ENCODE measurements around the gene NAV2.

The NAV2 gene

DNA sequence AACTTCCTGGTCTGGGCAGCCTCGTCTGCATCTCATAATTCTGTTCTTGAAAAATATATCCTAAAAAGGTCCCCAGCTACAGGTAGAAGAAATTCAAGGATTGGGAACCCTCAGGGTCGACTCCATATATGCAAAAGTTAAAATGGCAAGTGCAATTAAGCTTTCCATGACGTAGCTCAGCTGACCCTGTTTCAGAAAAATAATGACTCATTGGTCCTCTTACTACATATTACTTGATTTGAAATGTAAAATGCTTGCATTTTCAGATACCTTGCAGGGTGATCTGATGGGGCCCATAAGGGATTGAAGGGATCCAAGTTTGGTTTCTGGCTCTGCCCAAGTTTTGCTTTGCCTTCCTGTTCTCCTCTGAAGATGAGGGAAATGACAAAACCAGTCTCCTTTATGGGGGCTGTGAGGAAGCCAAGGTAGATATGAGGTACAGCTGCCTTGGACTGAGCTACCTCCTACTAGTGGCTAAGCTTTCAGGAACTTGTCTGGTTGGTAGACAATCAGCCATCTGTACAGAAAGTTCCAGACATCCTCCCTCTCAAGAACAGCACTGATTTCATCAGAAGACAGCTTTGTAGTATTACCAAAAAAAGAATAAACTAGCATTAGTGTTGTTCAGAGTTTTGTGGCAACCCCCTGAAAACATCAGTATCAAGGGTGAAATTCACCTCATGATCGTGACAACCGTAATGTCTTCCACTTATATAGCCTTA lies 270.3 kb downstream of the NAV2 start:
- no peaks in the 10 kb centered on the region for H3K27me3 ChIP-seq (ENCODE audit: control insufficient read depth, insufficient read depth, low read length)
- DNase-seq (ENCODE audit: low read depth, low spot score), result no peak
- H3K36me3 ChIP-seq (ENCODE audit: control insufficient read depth, insufficient read depth, low read length), result no peaks in the 10 kb centered on the region
- no CpG with 5 or more reads among the region's 5 CpGs for WGBS (ENCODE audit: insufficient coverage, insufficient read length)
- no peaks in the 10 kb centered on the region for H3K9me3 ChIP-seq (ENCODE audit: control insufficient read depth, insufficient read depth, low read length)
- H3K4me3 ChIP-seq (ENCODE audit: low read length), result no peak overlapping the region
- H3K4me1 ChIP-seq (ENCODE audit: control insufficient read depth, insufficient read depth, low read length), result no peaks in the 10 kb centered on the region
- H3K27ac ChIP-seq (ENCODE audit: low read length), result no peak overlapping the region

DNA sequence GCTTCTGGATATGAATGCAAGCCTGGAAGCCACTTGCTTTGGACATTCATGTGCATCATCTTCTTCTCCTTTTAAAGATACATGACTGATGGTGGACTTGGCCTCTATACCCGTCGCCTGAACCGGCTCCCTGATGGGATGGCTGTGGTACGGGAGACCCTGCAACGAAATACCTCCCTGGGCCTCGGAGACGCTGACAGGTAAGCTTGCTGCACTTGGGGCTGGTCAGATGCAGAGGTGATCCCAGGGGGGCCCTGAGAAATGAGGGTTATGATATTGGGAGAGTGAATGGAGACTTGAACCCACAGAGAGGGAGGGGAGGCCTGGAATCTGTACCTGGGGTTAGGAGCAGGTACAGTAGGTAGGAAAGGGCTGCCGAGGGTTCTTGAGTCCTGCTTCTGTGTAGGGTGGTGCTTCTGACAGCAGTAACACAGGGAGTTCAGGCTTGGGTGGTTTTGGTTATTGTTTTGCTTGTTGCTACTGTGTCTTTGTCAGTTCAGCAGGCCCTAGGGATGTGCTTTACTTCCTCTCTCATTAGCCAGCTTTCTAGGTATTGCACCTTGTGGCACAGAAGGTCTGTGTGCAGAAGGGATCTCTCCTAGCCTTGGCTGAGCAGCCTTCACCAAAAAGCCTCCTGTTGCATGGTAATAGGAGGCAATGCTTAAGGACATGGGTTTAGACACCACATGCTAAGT lies 271.6 kb downstream of the NAV2 start:
- H3K36me3 ChIP-seq (ENCODE audit: control insufficient read depth, insufficient read depth, low read length), result no peaks in the 10 kb centered on the region
- H3K4me1 ChIP-seq (ENCODE audit: control insufficient read depth, insufficient read depth, low read length), result no peaks in the 10 kb centered on the region
- no peak overlapping the region for H3K27ac ChIP-seq (ENCODE audit: low read length)
- no peaks in the 10 kb centered on the region for H3K9me3 ChIP-seq (ENCODE audit: control insufficient read depth, insufficient read depth, low read length)
- DNase-seq (ENCODE audit: low read depth, low spot score), result no peak
- WGBS (ENCODE audit: insufficient coverage, insufficient read length), result no CpG with 5 or more reads among the region's 8 CpGs
- H3K27me3 ChIP-seq (ENCODE audit: control insufficient read depth, insufficient read depth, low read length), result no peaks in the 10 kb centered on the region
- H3K4me3 ChIP-seq (ENCODE audit: low read length), result no peak overlapping the region

DNA sequence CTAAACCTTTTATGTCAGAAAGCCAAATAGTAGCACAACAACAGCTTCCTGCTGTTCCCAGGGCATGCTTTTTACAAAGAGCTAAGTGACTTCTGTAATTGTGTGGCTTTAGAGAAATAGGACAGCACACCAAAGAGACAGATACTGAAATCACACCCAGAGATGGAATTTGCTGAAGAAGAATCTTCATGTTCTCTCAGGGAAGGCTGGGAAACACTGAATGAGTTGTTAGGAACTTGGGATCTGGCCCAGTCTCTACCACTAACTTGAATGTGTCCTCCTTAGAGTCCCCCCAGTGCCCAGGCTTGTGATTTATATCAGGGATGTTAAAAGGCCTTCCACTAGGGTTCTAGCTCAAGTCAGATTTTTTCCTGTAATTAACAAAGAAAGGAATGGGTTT lies 272.5 kb downstream of the NAV2 start:
- Histone ChIP-seq H3K27ac (ENCODE audit: low read length) (no peak overlapping the region), H3K9me3 (ENCODE audit: control insufficient read depth, insufficient read depth, low read length) (no peaks in the 10 kb centered on the region), H3K4me3 (ENCODE audit: low read length) (no peak overlapping the region), H3K27me3 (ENCODE audit: control insufficient read depth, insufficient read depth, low read length) (no peaks in the 10 kb centered on the region), H3K4me1 (ENCODE audit: control insufficient read depth, insufficient read depth, low read length) (no peaks in the 10 kb centered on the region), H3K36me3 (ENCODE audit: control insufficient read depth, insufficient read depth, low read length) (no peaks in the 10 kb centered on the region)
- DNase-seq (ENCODE audit: low read depth, low spot score), result no peak

DNA sequence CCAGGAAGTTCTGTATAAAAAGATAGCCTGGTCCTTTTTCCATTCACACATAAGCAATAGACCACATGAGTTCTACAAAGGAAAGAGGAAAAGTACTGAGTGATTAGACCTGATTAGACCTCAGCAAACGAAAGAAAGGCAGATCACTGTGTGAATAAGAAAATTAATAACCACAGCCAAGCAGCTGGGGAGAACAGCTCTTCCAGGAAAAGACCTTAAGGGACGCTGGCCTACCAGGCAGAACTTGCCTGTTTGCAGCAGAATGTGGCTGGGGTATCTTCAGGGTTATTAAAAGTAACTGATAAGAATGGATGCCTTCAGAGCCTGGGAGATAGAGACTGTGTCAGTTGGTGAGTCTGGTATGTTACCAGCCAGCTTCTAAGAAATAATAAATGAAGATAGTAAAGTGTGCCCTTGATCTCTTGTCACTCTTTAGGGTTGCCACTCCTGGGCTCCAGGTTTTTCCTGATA lies 274.7 kb downstream of the NAV2 start:
- no peak for DNase-seq (ENCODE audit: low read depth, low spot score)
- no peak overlapping the region for H3K27ac ChIP-seq (ENCODE audit: low read length)
- H3K27me3 ChIP-seq (ENCODE audit: control insufficient read depth, insufficient read depth, low read length), result no peaks in the 10 kb centered on the region
- H3K4me3 ChIP-seq (ENCODE audit: low read length), result no peak overlapping the region
- H3K9me3 ChIP-seq (ENCODE audit: control insufficient read depth, insufficient read depth, low read length), result no peaks in the 10 kb centered on the region
- no CpG with 5 or more reads among the region's 2 CpGs for WGBS (ENCODE audit: insufficient coverage, insufficient read length)
- no peaks in the 10 kb centered on the region for H3K4me1 ChIP-seq (ENCODE audit: control insufficient read depth, insufficient read depth, low read length)
- H3K36me3 ChIP-seq (ENCODE audit: control insufficient read depth, insufficient read depth, low read length), result no peaks in the 10 kb centered on the region

GRCh38 chr11:19988598-19988997 lies 276.0 kb downstream of the NAV2 start:
- H3K36me3 ChIP-seq (ENCODE audit: control insufficient read depth, insufficient read depth, low read length), result no peaks in the 10 kb centered on the region
- no CpG with 5 or more reads among the region's 2 CpGs for WGBS (ENCODE audit: insufficient coverage, insufficient read length)
- peak; percentile 33 for DNase-seq (ENCODE audit: low read depth, low spot score)
- H3K9me3 ChIP-seq (ENCODE audit: control insufficient read depth, insufficient read depth, low read length), result no peaks in the 10 kb centered on the region
- H3K27ac ChIP-seq (ENCODE audit: low read length), result no peak overlapping the region
- no peaks in the 10 kb centered on the region for H3K4me1 ChIP-seq (ENCODE audit: control insufficient read depth, insufficient read depth, low read length)
- H3K4me3 ChIP-seq (ENCODE audit: low read length), result no peak overlapping the region
- no peaks in the 10 kb centered on the region for H3K27me3 ChIP-seq (ENCODE audit: control insufficient read depth, insufficient read depth, low read length)

- Histone ChIP-seq H3K36me3 (ENCODE audit: control insufficient read depth, insufficient read depth, low read length) (no peaks in the 10 kb centered on the region), H3K9me3 (ENCODE audit: control insufficient read depth, insufficient read depth, low read length) (no peaks in the 10 kb centered on the region), H3K27ac (ENCODE audit: low read length) (no peak overlapping the region), H3K4me3 (ENCODE audit: low read length) (no peak overlapping the region), H3K27me3 (ENCODE audit: control insufficient read depth, insufficient read depth, low read length) (no peaks in the 10 kb centered on the region), H3K4me1 (ENCODE audit: control insufficient read depth, insufficient read depth, low read length) (no peaks in the 10 kb centered on the region)
- WGBS (ENCODE audit: insufficient coverage, insufficient read length), result no CpG with 5 or more reads among the region's 2 CpGs
- no peak for DNase-seq (ENCODE audit: low read depth, low spot score)
Measured at GRCh38 chr11:19989191-19989590, 276.6 kb downstream of the NAV2 start.

DNA sequence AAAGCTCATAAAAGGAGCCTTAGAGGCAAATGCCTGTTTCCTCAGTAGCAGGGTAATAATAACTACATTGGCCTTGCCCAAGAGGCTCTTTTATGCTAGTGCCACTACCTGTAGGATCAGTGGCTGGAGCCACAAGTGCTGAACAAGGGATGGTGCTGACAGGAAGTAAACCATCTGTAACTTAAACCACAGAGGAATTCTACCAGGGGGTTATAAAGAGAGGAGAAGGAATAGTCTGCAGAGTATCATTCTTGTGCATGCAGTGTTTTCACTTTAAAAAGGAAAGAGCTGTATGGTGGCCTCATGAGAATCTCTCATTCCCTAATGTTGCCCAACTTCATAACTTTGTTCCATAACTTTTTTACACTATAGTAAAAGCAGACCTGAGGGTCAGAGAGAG lies 279.5 kb downstream of the NAV2 start:
- Histone ChIP-seq H3K36me3 (ENCODE audit: control insufficient read depth, insufficient read depth, low read length) (no peaks in the 10 kb centered on the region; the same call in 1 of the 2 replicates), H3K4me3 (ENCODE audit: low read length) (no peak overlapping the region), H3K27me3 (ENCODE audit: control insufficient read depth, insufficient read depth, low read length) (peaks cover 2% of the 10 kb centered on the region; the same call in 1 of the 2 replicates), H3K27ac (ENCODE audit: low read length) (no peak overlapping the region), H3K4me1 (ENCODE audit: control insufficient read depth, insufficient read depth, low read length) (no peaks in the 10 kb centered on the region), H3K9me3 (ENCODE audit: control insufficient read depth, insufficient read depth, low read length) (no peaks in the 10 kb centered on the region)
- no peak for DNase-seq (ENCODE audit: low read depth, low spot score)

GRCh38 chr11:19992998-19993397 lies 280.4 kb downstream of the NAV2 start:
- Histone ChIP-seq H3K9me3 (ENCODE audit: control insufficient read depth, insufficient read depth, low read length) (no peaks in the 10 kb centered on the region), H3K27me3 (ENCODE audit: control insufficient read depth, insufficient read depth, low read length) (peaks cover 2% of the 10 kb centered on the region; the same call in 1 of the 2 replicates), H3K27ac (ENCODE audit: low read length) (no peak overlapping the region), H3K4me3 (ENCODE audit: low read length) (no peak overlapping the region), H3K36me3 (ENCODE audit: control insufficient read depth, insufficient read depth, low read length) (no peaks in the 10 kb centered on the region; the same call in 1 of the 2 replicates), H3K4me1 (ENCODE audit: control insufficient read depth, insufficient read depth, low read length) (no peaks in the 10 kb centered on the region)
- DNase-seq (ENCODE audit: low read depth, low spot score), result no peak

DNA sequence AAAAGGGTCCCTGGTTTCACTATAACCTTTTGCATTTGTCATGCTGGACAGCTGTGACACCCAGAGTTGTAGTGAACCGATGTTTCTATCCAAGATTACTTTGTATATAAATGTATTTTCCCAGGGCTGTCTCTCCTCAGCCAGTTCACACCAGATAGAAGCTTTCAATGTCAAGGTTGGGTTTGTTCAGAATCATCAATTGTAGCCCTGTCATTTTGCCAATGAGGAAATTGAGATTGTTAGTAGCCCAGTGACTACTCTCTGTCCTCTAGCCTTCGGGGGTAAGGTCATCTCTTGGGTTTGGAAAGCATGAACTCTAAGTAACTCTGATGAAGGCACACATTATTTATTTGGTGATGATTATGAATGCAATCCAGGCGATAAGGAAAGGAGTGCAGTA lies 282.0 kb downstream of the NAV2 start:
- no peak overlapping the region for H3K27ac ChIP-seq (ENCODE audit: low read length)
- H3K4me1 ChIP-seq (ENCODE audit: control insufficient read depth, insufficient read depth, low read length), result peaks cover 1% of the 10 kb centered on the region
- H3K4me3 ChIP-seq (ENCODE audit: low read length), result no peak overlapping the region
- H3K9me3 ChIP-seq (ENCODE audit: control insufficient read depth, insufficient read depth, low read length), result no peaks in the 10 kb centered on the region
- no peaks in the 10 kb centered on the region; the same call in 1 of the 2 replicates for H3K36me3 ChIP-seq (ENCODE audit: control insufficient read depth, insufficient read depth, low read length)
- no peak for DNase-seq (ENCODE audit: low read depth, low spot score)
- H3K27me3 ChIP-seq (ENCODE audit: control insufficient read depth, insufficient read depth, low read length), result peaks cover 7% of the 10 kb centered on the region; the same call in 1 of the 2 replicates
- no CpG with 5 or more reads among the region's 3 CpGs for WGBS (ENCODE audit: insufficient coverage, insufficient read length)

DNA sequence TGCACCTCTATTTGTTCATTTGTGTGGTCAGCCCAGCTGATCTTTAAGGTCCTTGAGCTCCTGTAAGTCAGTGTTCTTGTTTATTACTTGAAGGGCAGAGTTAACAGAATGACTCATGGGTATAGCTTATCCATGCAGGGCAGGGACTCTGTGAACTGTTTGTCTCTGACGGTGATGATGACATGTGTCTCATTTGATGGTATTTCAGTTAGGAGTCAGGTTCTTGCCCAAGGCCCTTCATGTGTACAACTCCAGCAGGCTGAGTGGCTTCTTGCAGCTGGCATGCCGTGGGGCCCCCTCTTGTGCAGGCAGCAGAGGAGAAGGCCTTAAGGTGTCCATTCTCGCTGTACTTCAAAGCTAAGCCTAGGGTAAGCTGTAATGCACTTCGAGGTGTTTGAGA lies 282.5 kb downstream of the NAV2 start:
- Histone ChIP-seq H3K9me3 (ENCODE audit: control insufficient read depth, insufficient read depth, low read length) (no peaks in the 10 kb centered on the region), H3K27me3 (ENCODE audit: control insufficient read depth, insufficient read depth, low read length) (peaks cover 7% of the 10 kb centered on the region; the same call in 1 of the 2 replicates), H3K4me3 (ENCODE audit: low read length) (no peak overlapping the region), H3K36me3 (ENCODE audit: control insufficient read depth, insufficient read depth, low read length) (no peaks in the 10 kb centered on the region; the same call in 1 of the 2 replicates), H3K27ac (ENCODE audit: low read length) (no peak overlapping the region), H3K4me1 (ENCODE audit: control insufficient read depth, insufficient read depth, low read length) (peaks cover 3% of the 10 kb centered on the region)
- no peak for DNase-seq (ENCODE audit: low read depth, low spot score)
- WGBS (ENCODE audit: insufficient coverage, insufficient read length), result no CpG with 5 or more reads among the region's 4 CpGs

DNA sequence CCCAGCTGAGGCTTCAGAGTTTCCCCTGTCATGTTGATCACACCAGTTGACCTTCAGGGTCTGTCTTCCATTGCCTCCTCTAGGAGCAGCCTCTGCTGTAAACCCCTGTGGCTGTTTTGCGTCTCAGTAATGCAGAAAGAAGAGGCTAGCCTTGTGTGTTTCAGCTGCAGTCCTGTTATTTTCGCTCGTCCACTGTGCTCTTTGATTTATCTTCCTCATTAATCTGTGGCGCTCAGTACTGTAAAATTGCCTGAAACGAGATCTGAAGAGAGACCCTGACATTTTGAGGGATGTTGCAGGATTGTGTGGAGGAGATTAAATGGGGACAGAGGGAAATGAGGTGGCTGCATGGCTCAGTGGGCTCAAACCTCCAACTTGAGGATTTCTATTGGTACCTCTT lies 283.9 kb downstream of the NAV2 start:
- Histone ChIP-seq H3K27me3 (ENCODE audit: control insufficient read depth, insufficient read depth, low read length) (peaks cover 7% of the 10 kb centered on the region; the same call in 1 of the 2 replicates), H3K9me3 (ENCODE audit: control insufficient read depth, insufficient read depth, low read length) (no peaks in the 10 kb centered on the region), H3K4me3 (ENCODE audit: low read length) (no peak overlapping the region), H3K27ac (ENCODE audit: low read length) (no peak overlapping the region), H3K4me1 (ENCODE audit: control insufficient read depth, insufficient read depth, low read length) (peaks cover 9% of the 10 kb centered on the region), H3K36me3 (ENCODE audit: control insufficient read depth, insufficient read depth, low read length) (no peaks in the 10 kb centered on the region; the same call in 1 of the 2 replicates)
- DNase-seq (ENCODE audit: low read depth, low spot score), result no peak
- no CpG with 5 or more reads among the region's 5 CpGs for WGBS (ENCODE audit: insufficient coverage, insufficient read length)
